ENCODE data around the gene MRPL22.

GRCh38 chr5:154997746-154998145, 56.9 kb downstream of the MRPL22 start:
- TF ChIP-seq CTCF (IDR thresholded peaks at IDR 0.05 in 2 of 3, conservative IDR thresholded peaks at IDR 0.05 in 1 of 3; ENCODE audit: borderline replicate concordance in 1 of 3, insufficient read depth in 1 of 3, low read depth in 2 of 3, low read length in 2 of 3) (no peak), EZH2 (IDR thresholded peaks at IDR 0.05) (no peak)
